ENCODE results near the gene MMP12.

DNA sequence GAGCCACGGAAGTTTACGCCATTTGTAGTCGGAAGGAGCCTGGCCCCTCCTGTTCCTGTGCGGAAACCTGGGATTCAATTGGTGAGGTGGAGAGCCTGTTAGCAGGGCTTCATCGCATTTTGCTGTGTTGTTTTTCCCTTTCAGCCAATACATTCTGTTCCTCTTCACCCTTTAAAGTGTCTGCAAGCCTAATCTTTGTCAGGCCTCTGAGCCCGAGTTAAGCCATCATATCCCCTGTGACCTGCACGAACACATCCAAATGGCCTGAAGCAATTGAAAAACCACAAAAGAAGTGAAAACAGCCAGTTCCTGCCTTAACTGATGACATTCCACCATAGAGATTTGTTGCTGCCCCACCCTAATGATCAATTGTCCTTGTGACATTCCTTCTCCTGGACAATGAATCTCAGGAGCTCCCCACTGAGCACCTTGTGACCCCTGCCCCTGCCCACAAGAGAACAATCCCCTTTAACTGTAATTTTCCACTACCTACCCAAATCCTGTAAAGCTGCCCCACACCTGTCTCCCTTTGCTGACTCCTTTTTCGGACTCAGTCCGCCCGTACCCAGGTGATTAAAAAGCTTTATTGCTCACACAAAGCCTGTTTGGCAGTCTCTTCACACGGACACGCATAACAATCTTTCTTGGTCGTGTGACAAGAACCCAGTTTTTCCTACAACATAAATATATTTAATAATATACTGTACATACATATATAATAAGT, 37.1 kb upstream of the MMP12 start:
- TF ChIP-seq POLR2A (IDR thresholded peaks at IDR 0.05) = no peak
- TF ChIP-seq, protein P1, sequence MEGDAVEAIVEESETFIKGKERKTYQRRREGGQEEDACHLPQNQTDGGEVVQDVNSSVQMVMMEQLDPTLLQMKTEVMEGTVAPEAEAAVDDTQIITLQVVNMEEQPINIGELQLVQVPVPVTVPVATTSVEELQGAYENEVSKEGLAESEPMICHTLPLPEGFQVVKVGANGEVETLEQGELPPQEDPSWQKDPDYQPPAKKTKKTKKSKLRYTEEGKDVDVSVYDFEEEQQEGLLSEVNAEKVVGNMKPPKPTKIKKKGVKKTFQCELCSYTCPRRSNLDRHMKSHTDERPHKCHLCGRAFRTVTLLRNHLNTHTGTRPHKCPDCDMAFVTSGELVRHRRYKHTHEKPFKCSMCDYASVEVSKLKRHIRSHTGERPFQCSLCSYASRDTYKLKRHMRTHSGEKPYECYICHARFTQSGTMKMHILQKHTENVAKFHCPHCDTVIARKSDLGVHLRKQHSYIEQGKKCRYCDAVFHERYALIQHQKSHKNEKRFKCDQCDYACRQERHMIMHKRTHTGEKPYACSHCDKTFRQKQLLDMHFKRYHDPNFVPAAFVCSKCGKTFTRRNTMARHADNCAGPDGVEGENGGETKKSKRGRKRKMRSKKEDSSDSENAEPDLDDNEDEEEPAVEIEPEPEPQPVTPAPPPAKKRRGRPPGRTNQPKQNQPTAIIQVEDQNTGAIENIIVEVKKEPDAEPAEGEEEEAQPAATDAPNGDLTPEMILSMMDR (IDR thresholded peaks at IDR 0.05) = no peak

All from Peyer's patch (tissue), 4 donors.